Stomach (tissue), 9 donors: ENCODE results near the gene DPP10. TPM values are rescaled to one million over a fixed set of nuclear protein-coding genes. Genes with fewer than 3 reads are reported as not detected.

Experiments used
- DNase-seq, 2 donors: peaks; one replicate each; pipeline versions ENCODE4 v3.0.0 to v3.0.0-alpha.2; 2013 to 2019
- H3K27ac ChIP-seq, 5 donors: fragments of 200-600 bp in 4 of 5; sonication (generic) in 4 of 5; one replicate each; pipeline ENCODE4 v1.5.1; 2013 to 2019; ENCODE audit warnings: mild to moderate bottlenecking in 1 of 5, moderate library complexity in 1 of 5
- H3K27me3 ChIP-seq, 3 donors: fragments of 200-600 bp; sonication (generic); one replicate each; pipeline ENCODE4 v1.5.1; 2017 to 2019; ENCODE audit warnings: mixed run types in 1 of 3
- H3K36me3 ChIP-seq, 4 donors: fragments of 200-600 bp; sonication (generic); 1 replicate in 3 of 4; 2 replicates in 1 of 4; pipeline ENCODE4 v1.5.1; 2016 to 2019
- H3K4me1 ChIP-seq, 4 donors: fragments of 200-600 bp; sonication (generic); one replicate each; pipeline ENCODE4 v1.5.1; 2016 to 2019
- H3K4me3 ChIP-seq, 4 donors: fragments of 200-600 bp; sonication (generic) in 3 of 4; one replicate each; pipeline ENCODE4 v1.5.1; 2016 to 2019; ENCODE audit warnings: mild to moderate bottlenecking in 1 of 4
- H3K9me3 ChIP-seq, 4 donors: fragments of 200-600 bp; sonication (generic); one replicate each; pipeline ENCODE4 v1.5.1; 2016 to 2019
- CTCF ChIP-seq, 7 experiments: fragments of 450-650 bp in 4 of 7; fragments of 200-600 bp in 3 of 7; sonication (generic) in 3 of 7; IDR thresholded peaks; one replicate each; pipeline ENCODE4 v1.5.1; 2016 to 2019; ENCODE audit warnings: antibody characterized with exemption in 7 of 7, control low read depth in 2 of 7, mild to moderate bottlenecking in 1 of 7
- EP300 ChIP-seq: sonication (generic); formaldehyde crosslinking; IDR thresholded peaks from one replicate; pipeline ENCODE4 v1.6.1; 2017; ENCODE audit warnings: antibody characterized with exemption
- POLR2A ChIP-seq, 4 donors: fragments of 450-650 bp; IDR thresholded peaks; one replicate each; pipeline ENCODE4 v1.6.1; 2016; ENCODE audit warnings: antibody characterized with exemption in 4 of 4, control low read depth in 2 of 4, mild to moderate bottlenecking in 1 of 4, moderate library complexity in 1 of 4
- POLR2AphosphoS5 ChIP-seq, 3 donors: sonication (generic); formaldehyde crosslinking; IDR thresholded peaks; one replicate each; pipeline ENCODE4 v1.6.1; 2016; ENCODE audit warnings: antibody characterized with exemption in 3 of 3
- WGBS, 5 donors: extraction: QIAGEN DNeasy Blood & Tissue Kit in 3 of 5; methylation state at CpG; one replicate each; pipeline versions ENCODE4 v1.1.5 to v1.1.7; 2013 to 2018; 5-methylcytosine and 5-hydroxymethylcytosine counted together
- intact Hi-C: fragments of 100-400 bp; cut with DNase I; formaldehyde crosslinking; loops from one replicate; pipeline ENCODE4 v1.15.1; 2023; ENCODE audit warnings: low total_unique reads
- polyA plus RNA-seq, 3 donors: library from polyadenylated mRNA; stranded (reverse); fragments of 200-250 nt; gene quantifications; one replicate each; pipeline ENCODE4 v1.2.3, GENCODE V29; 2013
- total RNA-seq, 5 donors: library from RNA; depleted of rRNA; stranded (reverse); fragments of >200 nt; gene quantifications; one replicate each; pipeline versions ENCODE4 v1.1.0 to v1.2.3, GENCODE V29; 2014 to 2016
- donor health status: healthy with polysubstance abuse.
- donor health status: Bipolar disorder and iron deficiency.
- donor health status: healthy.

DPP10 gene
- total and polyA plus RNA-seq, 8 donors = 0.18 to 15.6 (median 2.0) TPM; not detected in 1

- Histone ChIP-seq H3K27me3 (no peaks in the 10 kb centered on the region), H3K4me3 (no peak overlapping the region), H3K27ac (no peak overlapping the region), H3K4me1 (no peaks in the 10 kb centered on the region), H3K36me3 (no peaks in the 10 kb centered on the region), H3K9me3 (peaks cover 0 to 6% (median 2%) of the 10 kb centered on the region in 4 donors)
- intact Hi-C loops = no loop called here
- 42 to 56% (median 45%) methylated on average over 3 of the region's 3 CpGs for WGBS, 5 donors
- DNase-seq = no peak
- TF ChIP-seq POLR2AphosphoS5 (IDR thresholded peaks at IDR 0.05) = no peak
- no peak for TF ChIP-seq POLR2A (IDR thresholded peaks at IDR 0.05)
- TF ChIP-seq EP300 = no peak
- no peak for TF ChIP-seq CTCF (IDR thresholded peaks at IDR 0.05)
These were observed 740.7 kb downstream of the DPP10 start for GRCh38 chr2:115183144-115183543.

GRCh38 chr2:115190459-115190858 is 748.0 kb downstream of the DPP10 start:
- Histone ChIP-seq H3K9me3 (peaks cover 0 to 20% (median 4%) of the 10 kb centered on the region in 4 donors), H3K27ac (no peak overlapping the region), H3K27me3 (no peaks in the 10 kb centered on the region), H3K36me3 (no peaks in the 10 kb centered on the region), H3K4me1 (no peaks in the 10 kb centered on the region), H3K4me3 (no peak overlapping the region)
- no peak for DNase-seq
- intact Hi-C loops = no loop called here
- TF ChIP-seq EP300 (no peak), POLR2A (IDR thresholded peaks at IDR 0.05) (no peak), POLR2AphosphoS5 (IDR thresholded peaks at IDR 0.05) (no peak), CTCF (IDR thresholded peaks at IDR 0.05) (no peak)
- 90 to 96% (median 93%) methylated on average over 13 of the region's 13 CpGs for WGBS, 5 donors

GRCh38 chr2:115194623-115195022 is 752.2 kb downstream of the DPP10 start:
- 73 to 83% (median 75%) methylated on average over 6 of the region's 6 CpGs for WGBS, 5 donors
- TF ChIP-seq POLR2AphosphoS5 (IDR thresholded peaks at IDR 0.05) (no peak), POLR2A (IDR thresholded peaks at IDR 0.05) (no peak), EP300 (no peak), CTCF (IDR thresholded peaks at IDR 0.05) (no peak)
- Histone ChIP-seq H3K4me3 (no peak overlapping the region), H3K9me3 (peaks cover 0 to 7% (median 0%) of the 10 kb centered on the region in 4 donors), H3K36me3 (no peaks in the 10 kb centered on the region), H3K27me3 (no peaks in the 10 kb centered on the region), H3K27ac (no peak overlapping the region), H3K4me1 (no peaks in the 10 kb centered on the region)
- DNase-seq = no peak
- intact Hi-C loops = no loop called here

GRCh38 chr2:115196587-115196986 is 754.1 kb downstream of the DPP10 start:
- Histone ChIP-seq H3K36me3 (no peaks in the 10 kb centered on the region), H3K9me3 (no peaks in the 10 kb centered on the region), H3K27me3 (no peaks in the 10 kb centered on the region), H3K4me3 (no peak overlapping the region), H3K27ac (no peak overlapping the region), H3K4me1 (no peaks in the 10 kb centered on the region)
- intact Hi-C loops = no loop called here
- DNase-seq = no peak
- TF ChIP-seq CTCF (IDR thresholded peaks at IDR 0.05) (no peak), EP300 (no peak), POLR2AphosphoS5 (IDR thresholded peaks at IDR 0.05) (no peak), POLR2A (IDR thresholded peaks at IDR 0.05) (no peak)
